Measurements from ENCODE around the gene ALLC.

ALLC gene

GRCh38 chr2:3652896-3653625 is 4.9 kb upstream of the ALLC start:
- TF ChIP-seq CTCF (IDR thresholded peaks at IDR 0.05; ENCODE audit: low read depth, low read length, poor library complexity, severe bottlenecking) (no peak), EZH2phosphoT487 (IDR thresholded peaks at IDR 0.05; ENCODE audit: borderline replicate concordance, low read length) (no peak)

DNA sequence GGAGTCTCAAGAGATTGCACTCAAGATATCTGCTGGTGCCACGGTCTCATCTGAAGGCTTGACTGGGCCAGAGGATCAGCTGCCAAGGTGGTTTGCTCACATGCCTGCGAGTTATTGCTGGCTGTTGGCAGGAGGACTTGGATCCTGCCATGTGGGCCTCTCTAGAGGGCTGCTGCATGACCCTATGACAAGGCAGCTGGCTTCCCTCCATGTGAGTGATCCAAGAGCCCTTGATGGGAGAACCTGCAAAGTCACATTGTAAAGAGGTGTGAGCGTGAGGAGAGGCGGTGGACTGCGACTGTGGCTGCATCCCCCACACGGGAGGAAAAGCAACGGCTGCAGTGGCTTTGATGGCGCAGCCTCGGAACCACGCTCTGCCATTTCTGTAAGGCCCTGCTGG is 4.0 kb upstream of the ALLC start:
- no peak overlapping the region for H3K4me3 ChIP-seq (ENCODE audit: low read length)
- no peaks in the 10 kb centered on the region for H3K9me2 ChIP-seq (replicated peaks; ENCODE audit: control insufficient read depth, low read length)
- no peak overlapping the region for H3K27ac ChIP-seq (ENCODE audit: low read depth, low read length)
- TF ChIP-seq EZH2phosphoT487 (IDR thresholded peaks at IDR 0.05; ENCODE audit: borderline replicate concordance, low read length), result no peak
- TF ChIP-seq CTCF (IDR thresholded peaks at IDR 0.05; ENCODE audit: low read depth, low read length, poor library complexity, severe bottlenecking), result no peak
- H3K4me1 ChIP-seq (ENCODE audit: control insufficient read depth, low read length), result peaks cover 33% of the 10 kb centered on the region
- no peaks in the 10 kb centered on the region for H3K79me2 ChIP-seq (ENCODE audit: control insufficient read depth, low read length)
- H3K9me3 ChIP-seq (ENCODE audit: control insufficient read depth, insufficient read depth, low read length), result no peaks in the 10 kb centered on the region
- no peaks in the 10 kb centered on the region for H3K27me3 ChIP-seq (ENCODE audit: control insufficient read depth, low read length)
- H3K4me2 ChIP-seq (ENCODE audit: low read length), result no peak overlapping the region
- no peaks in the 10 kb centered on the region for H3F3A ChIP-seq (ENCODE audit: control insufficient read depth, insufficient read depth)
- H4K20me1 ChIP-seq (ENCODE audit: control insufficient read depth, insufficient read depth, low read depth, low read length), result no peaks in the 10 kb centered on the region
- no peaks in the 10 kb centered on the region for H3K36me3 ChIP-seq (ENCODE audit: control insufficient read depth, low read length)

More at GRCh38 chr2:3652896-3653625, 4.9 kb upstream of the ALLC start:
- H3K4me1 ChIP-seq (ENCODE audit: control insufficient read depth, low read length), result peaks cover 33% of the 10 kb centered on the region
- no peaks in the 10 kb centered on the region for H3K79me2 ChIP-seq (ENCODE audit: control insufficient read depth, low read length)
- no peaks in the 10 kb centered on the region for H3K36me3 ChIP-seq (ENCODE audit: control insufficient read depth, low read length)
- 0 out of 2 replicates have a peak overlapping the region, but pooled peaks have one; percentile 90 for H3K4me2 ChIP-seq (ENCODE audit: low read length)
- no peaks in the 10 kb centered on the region for H3F3A ChIP-seq (ENCODE audit: control insufficient read depth, insufficient read depth)
- H4K20me1 ChIP-seq (ENCODE audit: control insufficient read depth, insufficient read depth, low read depth, low read length), result no peaks in the 10 kb centered on the region
- H3K9me2 ChIP-seq (replicated peaks; ENCODE audit: control insufficient read depth, low read length), result no peaks in the 10 kb centered on the region
- H3K27me3 ChIP-seq (ENCODE audit: control insufficient read depth, low read length), result no peaks in the 10 kb centered on the region
- H3K9me3 ChIP-seq (ENCODE audit: control insufficient read depth, insufficient read depth, low read length), result no peaks in the 10 kb centered on the region
- no peak overlapping the region for H3K4me3 ChIP-seq (ENCODE audit: low read length)
- no peak overlapping the region for H3K27ac ChIP-seq (ENCODE audit: low read depth, low read length)

DNA sequence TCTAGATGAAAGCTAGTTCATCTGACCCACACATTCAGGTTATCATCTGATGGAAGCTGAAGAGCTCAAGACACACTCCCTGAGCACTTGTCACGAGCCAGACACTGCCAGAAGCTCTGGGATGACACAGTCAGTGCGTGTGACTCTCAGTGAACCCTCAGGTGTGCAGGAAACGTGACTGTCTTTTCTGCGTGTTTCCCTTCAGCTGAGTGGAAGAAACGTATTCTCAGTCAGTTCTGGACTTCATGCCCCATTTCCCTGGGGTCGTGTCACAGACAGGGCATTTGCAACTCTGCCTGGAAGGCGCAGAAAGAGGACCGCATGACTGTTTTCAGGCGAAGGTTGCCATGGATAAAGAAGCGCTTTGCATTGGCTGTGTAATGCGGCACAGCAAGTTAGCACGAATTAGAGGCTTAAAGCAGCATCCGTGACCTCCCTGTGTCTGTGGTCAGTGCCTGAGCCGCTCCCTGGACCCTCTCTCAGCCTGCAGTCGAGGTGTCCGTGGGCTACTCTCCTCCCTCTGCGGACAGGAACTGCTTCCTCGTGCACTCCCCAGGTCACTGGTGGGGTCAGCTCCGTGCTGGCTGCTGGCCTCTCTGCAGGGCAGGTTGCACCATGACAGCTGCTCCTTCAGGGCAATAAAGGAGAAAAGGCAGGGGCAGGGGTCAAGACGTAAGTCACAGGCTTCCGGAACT is 3.3 kb upstream of the ALLC start:
- TF ChIP-seq CTCF (IDR thresholded peaks at IDR 0.05; ENCODE audit: low read depth, low read length, poor library complexity, severe bottlenecking) (no peak), EZH2phosphoT487 (IDR thresholded peaks at IDR 0.05; ENCODE audit: borderline replicate concordance, low read length) (no peak)
- H3F3A ChIP-seq (ENCODE audit: control insufficient read depth, insufficient read depth), result no peaks in the 10 kb centered on the region
- peaks cover 33% of the 10 kb centered on the region for H3K4me1 ChIP-seq (ENCODE audit: control insufficient read depth, low read length)
- no peak overlapping the region for H3K4me2 ChIP-seq (ENCODE audit: low read length)
- H3K36me3 ChIP-seq (ENCODE audit: control insufficient read depth, low read length), result no peaks in the 10 kb centered on the region
- H3K4me3 ChIP-seq (ENCODE audit: low read length), result no peak overlapping the region
- no peaks in the 10 kb centered on the region for H3K79me2 ChIP-seq (ENCODE audit: control insufficient read depth, low read length)
- H3K9me2 ChIP-seq (replicated peaks; ENCODE audit: control insufficient read depth, low read length), result no peaks in the 10 kb centered on the region
- H4K20me1 ChIP-seq (ENCODE audit: control insufficient read depth, insufficient read depth, low read depth, low read length), result no peaks in the 10 kb centered on the region
- H3K27me3 ChIP-seq (ENCODE audit: control insufficient read depth, low read length), result no peaks in the 10 kb centered on the region
- no peaks in the 10 kb centered on the region for H3K9me3 ChIP-seq (ENCODE audit: control insufficient read depth, insufficient read depth, low read length)
- H3K27ac ChIP-seq (ENCODE audit: low read depth, low read length), result no peak overlapping the region
